ENCODE results near the gene PIK3R6. TPM values are rescaled to one million over a fixed set of nuclear protein-coding genes. Genes with fewer than 3 reads are reported as not detected.

Gene PIK3R6
- total RNA-seq, 3 donors from 2014 or later: 0.32 to 0.35 TPM; not detected in 1

GRCh38 chr17:8872705-8873435 is 5.4 kb upstream of the PIK3R6 start:
- no peak for ATAC-seq
- Mint-ChIP-seq H3K4me1 (ENCODE audit: low read depth) (peaks cover 26% of the 10 kb centered on the region), H3K4me3 (no peak overlapping the region), H3K9me3 (no peaks in the 10 kb centered on the region), H3K36me3 (ENCODE audit: insufficient read depth) (peaks cover 4% of the 10 kb centered on the region), H3K27me3 (ENCODE audit: low read depth) (no peaks in the 10 kb centered on the region)
- no peak for DNase-seq

- no peaks in the 10 kb centered on the region for H3K9me3 Mint-ChIP-seq
- H3K4me1 Mint-ChIP-seq (ENCODE audit: low read depth): peaks cover 33% of the 10 kb centered on the region
- DNase-seq: no peak
- no peak overlapping the region for H3K4me3 Mint-ChIP-seq
- H3K27me3 Mint-ChIP-seq (ENCODE audit: low read depth): no peaks in the 10 kb centered on the region
- ATAC-seq: no peak
- H3K36me3 Mint-ChIP-seq (ENCODE audit: insufficient read depth): no peaks in the 10 kb centered on the region
Measured at GRCh38 chr17:8872036-8872704, 4.7 kb upstream of the PIK3R6 start.

GRCh38 chr17:8871081-8871581 is 3.7 kb upstream of the PIK3R6 start:
- no peaks in the 10 kb centered on the region for H3K36me3 Mint-ChIP-seq (ENCODE audit: insufficient read depth)
- DNase-seq: no peak
- H3K4me1 Mint-ChIP-seq (ENCODE audit: low read depth): peaks cover 41% of the 10 kb centered on the region
- no peaks in the 10 kb centered on the region for H3K27me3 Mint-ChIP-seq (ENCODE audit: low read depth)
- H3K4me3 Mint-ChIP-seq: no peak overlapping the region
- ATAC-seq: no peak
- no peaks in the 10 kb centered on the region for H3K9me3 Mint-ChIP-seq

- no peak for ATAC-seq
- DNase-seq: no peak
- H3K9me3 Mint-ChIP-seq: no peaks in the 10 kb centered on the region
- no peaks in the 10 kb centered on the region for H3K36me3 Mint-ChIP-seq (ENCODE audit: insufficient read depth)
- peaks cover 41% of the 10 kb centered on the region for H3K4me1 Mint-ChIP-seq (ENCODE audit: low read depth)
- H3K27me3 Mint-ChIP-seq (ENCODE audit: low read depth): no peaks in the 10 kb centered on the region
- no peak overlapping the region for H3K4me3 Mint-ChIP-seq
Measured at GRCh38 chr17:8870406-8871040, 3.0 kb upstream of the PIK3R6 start.

GRCh38 chr17:8869114-8869815 is 1.8 kb upstream of the PIK3R6 start:
- Mint-ChIP-seq H3K36me3 (ENCODE audit: insufficient read depth) (no peaks in the 10 kb centered on the region), H3K4me3 (no peak overlapping the region), H3K4me1 (ENCODE audit: low read depth) (peaks cover 32% of the 10 kb centered on the region), H3K27me3 (ENCODE audit: low read depth) (no peaks in the 10 kb centered on the region), H3K9me3 (no peaks in the 10 kb centered on the region)
- DNase-seq: no peak
- no peak for ATAC-seq

- no peak overlapping the region for H3K4me3 Mint-ChIP-seq
- H3K27me3 Mint-ChIP-seq (ENCODE audit: low read depth): no peaks in the 10 kb centered on the region
- no peaks in the 10 kb centered on the region for H3K9me3 Mint-ChIP-seq
- peaks cover 31% of the 10 kb centered on the region for H3K4me1 Mint-ChIP-seq (ENCODE audit: low read depth)
- H3K36me3 Mint-ChIP-seq (ENCODE audit: insufficient read depth): no peaks in the 10 kb centered on the region
- ATAC-seq (peak; percentile 54 to 86), DNase-seq (no peak)
Measured at GRCh38 chr17:8868529-8868951, 1.1 kb upstream of the PIK3R6 start.

GRCh38 chr17:8868092-8868491 is 618 bp upstream of the PIK3R6 start:
- Mint-ChIP-seq H3K4me1 (ENCODE audit: low read depth) (peaks cover 29% of the 10 kb centered on the region), H3K4me3 (peak overlapping the region; percentile 34), H3K27me3 (ENCODE audit: low read depth) (no peaks in the 10 kb centered on the region), H3K9me3 (no peaks in the 10 kb centered on the region), H3K36me3 (ENCODE audit: insufficient read depth) (no peaks in the 10 kb centered on the region)
- ATAC-seq (no peak), DNase-seq (no peak)

- Mint-ChIP-seq H3K9me3 (no peaks in the 10 kb centered on the region), H3K4me3 (no peak overlapping the region), H3K27me3 (ENCODE audit: low read depth) (no peaks in the 10 kb centered on the region), H3K4me1 (ENCODE audit: low read depth) (peaks cover 38% of the 10 kb centered on the region), H3K36me3 (ENCODE audit: insufficient read depth) (no peaks in the 10 kb centered on the region)
- DNase-seq (no peak), ATAC-seq (no peak)
Measured at GRCh38 chr17:8865811-8866210, 1.7 kb downstream of the PIK3R6 start.

- Mint-ChIP-seq H3K27me3 (ENCODE audit: low read depth) (no peaks in the 10 kb centered on the region), H3K9me3 (no peaks in the 10 kb centered on the region), H3K4me1 (ENCODE audit: low read depth) (peaks cover 38% of the 10 kb centered on the region), H3K36me3 (ENCODE audit: insufficient read depth) (no peaks in the 10 kb centered on the region), H3K4me3 (no peak overlapping the region)
- ATAC-seq: no peak
- DNase-seq: no peak
Measured at GRCh38 chr17:8865385-8865784, 2.1 kb downstream of the PIK3R6 start.

GRCh38 chr17:8862213-8863056 is 5.0 kb downstream of the PIK3R6 start:
- DNase-seq: no peak
- H3K4me1 Mint-ChIP-seq (ENCODE audit: low read depth): peaks cover 28% of the 10 kb centered on the region
- no peak for ATAC-seq
- no peaks in the 10 kb centered on the region for H3K36me3 Mint-ChIP-seq (ENCODE audit: insufficient read depth)
- no peaks in the 10 kb centered on the region for H3K9me3 Mint-ChIP-seq
- no peak overlapping the region for H3K4me3 Mint-ChIP-seq
- H3K27me3 Mint-ChIP-seq (ENCODE audit: low read depth): no peaks in the 10 kb centered on the region

- Mint-ChIP-seq H3K9me3 (no peaks in the 10 kb centered on the region), H3K27me3 (ENCODE audit: low read depth) (no peaks in the 10 kb centered on the region), H3K4me3 (no peak overlapping the region), H3K36me3 (ENCODE audit: insufficient read depth) (no peaks in the 10 kb centered on the region), H3K4me1 (ENCODE audit: low read depth) (peaks cover 25% of the 10 kb centered on the region)
- no peak for ATAC-seq
- no peak for DNase-seq
Measured at GRCh38 chr17:8861495-8862181, 5.8 kb downstream of the PIK3R6 start.

- Mint-ChIP-seq H3K4me1 (ENCODE audit: low read depth) (peaks cover 23% of the 10 kb centered on the region), H3K27me3 (ENCODE audit: low read depth) (no peaks in the 10 kb centered on the region), H3K4me3 (no peak overlapping the region), H3K36me3 (ENCODE audit: insufficient read depth) (no peaks in the 10 kb centered on the region), H3K9me3 (no peaks in the 10 kb centered on the region)
- no peak for ATAC-seq
- no peak for DNase-seq
Measured at GRCh38 chr17:8859804-8860430, 7.6 kb downstream of the PIK3R6 start.

Data from activated T-cell treated with anti-CD3 and anti-CD28 coated beads, Interleukin-2, amount 50 U/mL, for 4 hours (primary cell).